GM21786 (cell line): ENCODE data around the gene KRT78.
"Not testable (repeated sequence)": the region's sequence is repeated elsewhere in the genome, so short reads cannot be mapped to it uniquely, and the experiment has no call there.

Experiments used
- ATAC-seq: cut with Tn5 transposase; IDR thresholded peaks from one replicate; pipeline ENCODE4 v1.9.1; 2021; ENCODE audit not compliant: unreplicated experiment

The KRT78 gene, protein sequence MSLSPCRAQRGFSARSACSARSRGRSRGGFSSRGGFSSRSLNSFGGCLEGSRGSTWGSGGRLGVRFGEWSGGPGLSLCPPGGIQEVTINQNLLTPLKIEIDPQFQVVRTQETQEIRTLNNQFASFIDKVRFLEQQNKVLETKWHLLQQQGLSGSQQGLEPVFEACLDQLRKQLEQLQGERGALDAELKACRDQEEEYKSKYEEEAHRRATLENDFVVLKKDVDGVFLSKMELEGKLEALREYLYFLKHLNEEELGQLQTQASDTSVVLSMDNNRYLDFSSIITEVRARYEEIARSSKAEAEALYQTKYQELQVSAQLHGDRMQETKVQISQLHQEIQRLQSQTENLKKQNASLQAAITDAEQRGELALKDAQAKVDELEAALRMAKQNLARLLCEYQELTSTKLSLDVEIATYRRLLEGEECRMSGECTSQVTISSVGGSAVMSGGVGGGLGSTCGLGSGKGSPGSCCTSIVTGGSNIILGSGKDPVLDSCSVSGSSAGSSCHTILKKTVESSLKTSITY

DNA sequence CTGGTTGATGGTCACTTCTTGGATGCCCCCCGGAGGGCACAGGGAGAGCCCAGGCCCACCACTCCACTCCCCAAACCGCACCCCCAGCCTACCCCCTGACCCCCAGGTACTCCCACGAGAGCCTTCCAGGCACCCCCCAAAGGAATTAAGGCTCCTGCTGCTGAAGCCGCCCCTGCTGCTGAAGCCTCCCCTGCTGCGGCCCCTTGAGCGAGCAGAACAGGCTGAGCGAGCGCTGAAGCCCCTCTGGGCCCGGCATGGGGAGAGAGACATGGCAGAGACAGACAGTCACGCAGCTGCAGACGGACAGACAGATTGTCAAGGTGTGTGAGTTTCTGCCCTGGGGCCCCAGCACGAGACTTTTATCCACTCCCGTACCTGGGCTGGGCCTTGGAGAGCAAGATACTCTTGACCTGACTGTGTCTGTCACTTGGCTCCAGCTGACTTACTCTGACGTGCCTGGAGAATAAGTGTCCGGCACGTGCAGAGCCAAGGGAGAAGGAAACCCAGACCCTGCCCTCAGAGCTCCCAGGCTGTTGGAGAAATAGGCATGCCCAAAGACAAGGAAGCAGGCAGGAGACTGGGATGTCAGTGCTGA lies at the start of gene KRT78:
Gene KRT78 (minus strand): TSS at position 334 of the 595 bp plus-strand sequence. CDS start 64 bp downstream, at position 270.
- no peak for ATAC-seq

DNA sequence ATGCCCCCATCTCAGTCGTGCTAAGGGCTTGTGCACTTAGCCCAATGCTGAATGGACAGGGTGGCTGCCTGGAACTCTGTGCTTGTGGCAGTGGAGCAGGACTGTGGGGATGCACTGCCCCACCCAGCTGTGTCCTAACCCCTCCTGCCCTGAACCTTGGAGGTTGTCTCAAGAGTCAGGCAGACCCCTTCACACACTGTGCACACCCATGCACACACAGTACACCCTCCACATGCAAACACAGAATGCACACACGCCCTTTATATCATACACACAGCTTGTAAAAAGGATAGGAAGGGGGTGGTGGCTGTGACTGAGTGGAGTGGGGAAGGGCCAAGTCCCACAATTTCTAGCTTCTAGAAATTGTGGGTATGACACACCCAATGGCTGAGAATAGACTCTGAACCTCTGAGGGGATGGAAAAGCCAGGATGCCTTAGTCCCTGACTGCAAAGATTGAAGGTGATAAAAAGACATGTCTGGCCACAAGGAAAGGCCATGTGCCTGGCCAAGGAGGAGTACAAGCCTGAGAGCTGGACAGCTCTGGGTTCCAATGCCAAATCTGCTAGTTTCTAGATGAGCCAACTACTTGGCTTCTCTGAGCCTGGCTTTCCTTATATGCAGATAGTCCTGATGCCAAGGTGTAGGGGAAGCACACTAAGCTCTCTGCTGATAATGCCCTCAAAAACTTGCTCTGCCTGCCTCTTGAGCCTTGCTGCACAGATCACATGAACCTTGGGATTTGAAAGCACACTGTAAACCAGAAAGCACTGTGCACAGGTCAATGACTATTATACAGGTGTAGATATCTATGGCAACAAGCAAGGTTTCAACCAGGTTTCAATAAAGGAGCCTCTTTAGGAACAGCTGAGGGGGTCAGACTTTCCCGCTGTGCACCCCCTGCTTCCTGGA lies 47.7 kb upstream of the KRT78 start:
- no peak for ATAC-seq

DNA sequence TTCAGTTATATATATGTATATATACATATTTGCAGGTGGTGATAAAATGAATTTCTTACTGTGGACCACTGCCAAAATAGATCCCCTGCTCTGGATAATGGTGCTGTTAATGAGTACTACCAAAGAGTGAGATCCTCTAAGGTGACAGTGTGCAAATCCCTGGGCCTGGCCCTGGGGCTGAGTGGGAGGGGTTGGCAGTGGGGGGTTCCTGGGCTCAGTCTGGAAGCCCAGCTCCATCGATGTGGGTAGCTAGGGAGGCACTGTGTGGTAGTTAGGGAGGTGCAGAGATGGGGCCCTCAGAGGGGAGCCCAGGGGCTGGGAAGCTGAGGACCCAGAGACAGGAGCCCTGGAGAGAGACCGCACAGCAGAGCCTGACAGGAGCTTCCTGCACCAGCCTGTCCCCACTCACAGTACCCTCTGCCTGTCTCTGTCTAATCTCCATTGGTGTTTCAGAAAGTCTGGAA lies 47.0 kb upstream of the KRT78 start:
- no peak for ATAC-seq

DNA sequence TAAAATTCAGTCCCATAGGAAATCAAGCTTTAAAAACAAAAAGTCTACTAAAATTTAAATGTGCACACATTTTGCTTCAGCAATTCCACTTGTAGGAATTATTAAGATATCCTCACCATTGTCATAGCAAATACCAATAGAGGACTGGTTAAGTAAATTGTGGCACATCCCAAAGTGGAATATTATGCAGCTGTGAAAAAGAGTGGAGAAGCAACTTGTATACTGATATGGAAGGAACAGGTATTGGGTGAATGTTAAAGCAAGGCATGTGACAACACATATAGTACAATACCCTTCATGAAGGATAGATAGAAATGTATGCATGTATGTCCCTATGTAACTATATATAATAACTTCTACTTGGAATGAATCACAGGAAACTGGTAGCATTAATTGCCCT lies 44.2 kb upstream of the KRT78 start:
- no peak for ATAC-seq

DNA sequence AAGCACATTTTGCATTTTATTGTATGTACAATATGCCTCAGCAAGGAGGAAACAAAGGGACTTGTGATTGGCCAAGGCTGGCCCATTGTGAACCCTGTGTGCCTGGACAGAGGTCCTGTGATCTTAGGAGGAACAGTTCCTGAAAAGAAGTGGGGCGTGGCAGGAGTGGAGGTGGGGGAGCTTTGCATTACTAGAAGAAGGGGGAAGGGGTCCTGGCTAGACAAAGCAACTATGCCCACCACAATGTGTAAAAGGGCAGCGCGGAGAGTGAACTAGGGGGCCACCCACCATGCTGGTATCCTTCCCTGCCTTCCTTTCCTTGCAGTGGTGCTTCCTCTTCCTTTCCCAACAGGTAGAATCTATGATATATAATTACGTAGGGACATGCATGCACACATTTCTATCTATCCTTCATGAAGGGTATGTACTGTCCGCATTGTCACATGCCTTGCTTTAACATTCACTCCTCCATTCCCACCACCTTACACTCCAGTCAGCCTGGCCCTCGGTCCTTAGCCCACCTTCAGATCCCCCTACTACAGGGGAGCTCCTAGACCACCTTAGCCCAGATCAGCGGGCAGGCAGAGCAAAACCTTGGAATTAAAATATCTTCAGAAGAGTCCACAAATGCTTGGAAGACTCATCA lies 43.5 kb upstream of the KRT78 start:
- no peak for ATAC-seq

DNA sequence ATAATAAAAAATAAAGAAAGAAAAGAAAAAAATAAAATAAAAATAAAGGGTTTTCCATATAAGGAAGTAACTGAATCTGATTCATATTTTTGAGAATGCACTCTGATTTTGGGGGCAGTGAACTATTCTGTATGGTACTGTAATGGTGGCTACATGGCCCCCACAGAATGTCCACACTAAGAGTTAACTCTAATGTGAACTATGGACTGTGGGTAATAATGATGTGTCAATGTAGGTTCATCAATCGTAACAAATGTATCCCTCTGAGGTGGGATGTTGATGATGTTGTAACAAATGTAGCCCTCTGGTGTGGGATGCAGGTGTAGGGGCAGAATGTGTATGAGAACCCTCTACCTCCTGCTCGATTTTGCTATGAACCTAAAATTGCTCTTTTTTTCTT lies 42.2 kb upstream of the KRT78 start:
- no peak for ATAC-seq

DNA sequence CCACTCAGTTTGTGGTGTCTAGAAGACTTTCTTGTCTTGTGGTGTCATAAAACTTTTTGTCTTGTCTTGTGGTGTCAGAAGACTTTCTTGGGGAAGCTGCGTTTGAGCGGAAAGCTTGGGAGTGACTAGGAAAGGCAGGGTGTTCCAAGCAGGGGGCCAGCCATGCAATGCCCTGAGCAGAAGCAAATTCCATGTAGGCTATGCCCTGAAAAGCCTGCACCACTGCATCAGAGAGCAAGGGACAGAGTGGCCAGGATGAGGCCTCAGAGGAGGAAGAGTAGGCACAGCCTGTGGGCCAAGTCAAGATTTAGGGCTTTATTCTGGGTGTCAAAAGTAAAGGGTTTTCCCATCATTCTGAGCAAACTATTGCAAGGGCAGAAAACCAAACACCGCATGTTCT lies 41.6 kb upstream of the KRT78 start:
- ATAC-seq = no peak

DNA sequence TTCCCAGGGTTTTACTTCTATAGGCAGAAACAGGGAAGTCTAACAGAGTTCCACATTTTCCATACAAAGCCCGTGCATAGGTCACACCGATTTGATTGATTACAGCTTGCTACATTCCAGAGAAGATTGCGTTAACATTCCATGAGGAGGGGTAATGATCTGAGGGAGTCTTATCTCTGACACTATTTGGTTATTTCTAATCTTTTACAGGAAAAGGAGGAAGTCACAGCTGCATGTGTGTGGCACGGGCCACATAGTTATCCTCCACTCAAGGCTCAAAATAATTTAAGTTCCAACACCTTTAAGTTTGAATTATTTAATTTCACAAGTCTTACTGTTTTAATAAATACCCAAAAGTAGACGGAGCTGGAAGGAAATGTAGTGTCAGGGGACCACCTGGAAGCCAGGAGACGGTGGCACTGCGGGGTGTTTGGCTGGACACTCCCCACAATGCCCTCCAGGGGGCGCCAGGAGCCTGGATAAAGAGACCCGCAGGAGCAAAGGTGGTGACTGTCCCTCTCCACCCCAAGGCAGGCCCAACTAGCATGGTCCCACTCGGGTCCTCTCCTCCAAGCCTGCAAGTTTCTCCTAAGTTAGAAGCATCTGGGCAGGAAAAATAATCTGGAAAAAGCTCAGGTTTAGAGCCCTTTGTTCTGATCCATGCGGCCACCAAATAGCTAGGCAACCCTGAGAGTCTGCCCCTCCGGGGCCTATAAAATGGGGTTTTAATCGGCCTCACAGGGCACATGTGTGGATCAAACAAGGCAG lies 35.9 kb upstream of the KRT78 start:
- ATAC-seq = no peak

DNA sequence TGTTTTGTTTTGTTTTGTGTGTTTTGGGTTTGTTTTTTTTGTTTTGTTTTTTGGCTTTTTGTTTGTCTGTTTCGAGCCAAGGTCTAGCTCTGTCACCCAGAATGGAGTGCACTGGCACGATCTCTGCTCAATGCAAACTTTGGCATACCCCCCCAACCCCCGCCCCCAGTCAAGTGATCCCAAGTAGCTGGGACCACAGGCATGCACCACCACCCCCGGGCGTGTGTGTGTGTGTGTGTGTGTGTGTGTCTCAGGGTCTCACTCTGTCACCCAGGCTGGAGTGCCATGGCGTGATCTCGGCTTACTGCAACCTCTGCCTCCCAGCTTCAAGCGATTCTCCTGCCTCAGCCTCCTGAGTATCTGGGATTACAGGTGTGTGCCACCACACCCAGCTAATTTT lies 31.7 kb upstream of the KRT78 start:
- not testable (repeated sequence) for ATAC-seq

DNA sequence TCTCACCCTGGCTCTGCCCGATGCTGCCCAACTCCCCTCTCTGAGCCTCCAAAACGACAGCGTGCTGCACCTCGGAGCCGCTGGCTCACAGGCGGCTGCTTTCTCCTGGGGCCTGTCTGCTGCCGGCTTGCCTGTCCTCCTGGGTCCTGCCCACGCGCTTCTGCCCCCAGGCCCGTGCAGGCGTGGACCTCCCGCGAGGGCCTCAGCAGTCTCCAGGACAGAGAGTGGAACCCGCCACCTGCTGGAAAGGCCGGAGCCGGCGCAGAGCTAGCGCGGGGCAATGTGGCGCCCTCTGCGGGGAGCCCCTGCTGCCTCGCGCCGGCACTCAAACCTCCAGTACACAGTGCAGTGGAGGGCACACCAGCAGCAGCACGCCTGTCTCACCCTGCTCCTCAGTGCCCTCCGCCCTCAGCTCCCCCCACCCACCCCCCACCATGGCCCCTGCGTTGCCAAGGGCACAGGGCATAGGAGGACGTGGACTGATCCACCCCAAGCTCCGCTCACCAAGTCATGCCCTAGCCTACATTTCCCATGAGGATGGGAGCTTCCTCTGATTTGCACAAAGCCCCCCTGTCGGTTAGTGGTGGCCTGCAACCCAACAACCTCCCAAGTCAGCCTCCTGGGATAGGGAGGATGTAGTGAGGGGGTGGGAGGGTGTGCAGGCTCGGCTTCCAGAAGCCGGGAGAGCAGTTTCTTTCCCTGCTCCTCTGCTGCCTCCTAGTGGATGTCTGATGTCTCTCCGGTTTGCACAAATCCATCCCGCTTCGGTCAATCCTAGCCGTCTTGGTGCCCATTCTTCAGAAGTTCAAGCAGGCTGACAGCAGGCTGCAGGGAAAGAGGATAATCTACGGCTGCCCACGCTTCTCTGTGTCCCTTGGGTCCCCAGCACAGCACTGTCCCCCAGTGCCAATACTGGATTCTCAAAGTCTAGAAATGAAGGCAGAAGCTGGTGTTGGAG lies 30.9 kb upstream of the KRT78 start:
- no peak for ATAC-seq

DNA sequence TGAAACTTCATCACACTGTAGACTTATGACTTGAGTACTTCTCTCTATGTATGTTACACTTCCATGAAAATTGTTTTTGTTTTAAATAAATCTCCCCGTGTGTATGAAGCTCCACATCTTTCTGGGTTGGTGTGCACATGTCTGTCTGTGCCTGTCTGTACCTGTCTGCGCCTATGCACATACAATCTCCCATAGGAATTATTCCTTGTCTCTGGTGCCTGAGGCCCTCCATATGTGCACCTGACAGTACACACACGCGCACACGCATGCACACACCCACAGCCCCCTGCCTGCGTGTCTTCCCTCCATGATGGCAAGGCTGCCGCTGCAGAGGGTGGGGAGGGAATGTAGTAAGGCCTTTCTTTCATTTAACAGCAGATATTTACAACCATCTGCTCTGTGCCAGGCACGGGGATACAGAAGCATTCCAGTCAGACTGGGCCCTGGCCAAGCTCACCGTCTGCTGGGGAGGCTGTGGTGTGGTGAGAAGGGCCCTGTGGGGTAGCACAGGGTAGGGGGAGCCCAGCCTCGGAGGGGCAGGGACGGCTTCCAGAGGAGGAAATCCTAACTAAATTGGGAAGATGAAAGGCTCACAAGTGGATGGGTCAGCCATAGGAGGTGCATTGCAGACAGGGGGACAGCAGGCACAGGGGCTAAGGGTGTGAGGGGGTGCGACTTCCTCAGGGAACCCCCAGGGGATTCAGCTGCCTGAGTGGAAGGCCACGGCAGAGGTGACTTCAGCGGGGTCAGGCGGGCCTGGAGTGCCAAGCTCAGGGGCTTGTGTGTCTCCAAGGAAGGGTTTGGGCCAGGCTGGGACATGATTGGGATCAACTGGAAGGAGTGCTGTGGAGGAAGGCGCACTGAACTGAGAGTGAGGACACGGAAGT lies 30.0 kb upstream of the KRT78 start:
- ATAC-seq = no peak

DNA sequence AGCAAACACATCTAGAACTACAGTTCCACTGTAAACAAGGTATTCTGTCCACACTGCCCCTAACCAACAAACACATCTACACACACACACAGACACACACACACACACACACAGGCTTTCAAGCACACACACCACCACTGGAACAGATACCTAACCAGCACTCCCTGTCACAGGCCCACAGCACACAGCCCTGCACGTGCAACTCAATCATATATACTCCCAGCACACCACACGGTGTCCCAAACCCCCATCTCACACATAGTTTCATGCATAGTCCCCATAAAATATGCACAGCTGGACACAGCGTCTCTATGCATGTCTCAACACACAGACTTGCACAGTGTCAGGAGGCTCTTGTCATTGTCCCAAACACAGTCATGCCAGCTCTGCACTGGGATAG lies 28.4 kb upstream of the KRT78 start:
- ATAC-seq = no peak

DNA sequence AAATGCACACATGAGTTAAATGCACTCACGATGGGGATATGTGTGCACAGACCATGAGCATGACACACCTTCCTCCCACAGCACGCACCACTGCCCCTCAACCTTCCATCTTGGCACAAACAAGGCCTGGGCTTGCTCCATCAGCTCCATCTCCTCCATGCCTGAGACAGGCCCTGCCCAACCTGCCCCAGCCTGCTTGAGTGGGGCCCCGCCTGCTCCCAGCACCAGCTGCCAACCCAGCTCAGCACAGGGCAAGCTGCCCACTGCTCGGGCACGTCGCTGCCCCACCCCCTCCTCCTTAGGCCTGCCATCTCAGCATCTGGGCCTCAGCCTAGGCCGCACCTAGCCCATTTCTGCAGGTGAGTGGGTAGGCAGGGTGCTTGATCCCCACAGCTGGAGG lies 27.6 kb upstream of the KRT78 start:
- no peak for ATAC-seq

DNA sequence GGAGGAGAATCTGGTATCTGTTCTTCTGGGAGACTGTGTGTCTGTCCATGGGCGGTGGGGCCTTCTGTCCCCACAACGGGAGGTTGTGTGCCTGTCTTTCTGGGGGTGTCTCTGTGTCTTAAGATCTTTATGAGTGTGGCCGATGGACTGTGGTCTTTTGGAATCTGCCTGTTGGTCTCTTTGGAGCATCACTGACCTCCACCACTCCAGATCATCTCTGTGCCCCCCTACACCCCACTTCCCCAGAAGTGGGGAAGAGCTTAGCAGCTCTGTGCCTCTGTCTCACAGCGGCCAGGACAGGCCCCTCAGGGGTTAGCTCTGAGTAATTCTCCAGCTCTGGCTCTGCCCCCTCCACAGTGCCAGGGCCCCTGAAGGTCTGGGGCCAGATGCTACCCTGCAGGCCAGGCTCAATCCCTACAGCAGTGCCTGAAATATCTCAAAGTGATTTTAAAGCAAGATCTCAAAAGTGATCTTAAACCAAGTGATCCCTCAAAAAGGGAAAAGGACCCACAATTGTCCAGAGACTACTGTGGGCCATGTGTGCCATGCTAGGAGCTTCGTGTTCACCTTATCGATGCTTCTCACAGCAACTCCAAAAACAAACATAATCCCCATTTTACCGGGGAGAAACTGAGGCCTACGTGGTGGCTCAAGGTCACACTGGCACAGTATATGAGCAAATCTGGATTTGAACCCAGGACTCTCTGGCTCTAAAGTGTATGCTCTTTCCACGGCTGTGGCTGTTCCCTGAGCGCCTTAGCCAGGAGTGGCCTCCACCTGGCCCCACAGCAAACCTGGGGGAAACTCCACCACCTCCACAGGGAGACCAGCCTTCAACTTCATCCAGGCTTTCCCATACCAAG lies 26.0 kb upstream of the KRT78 start:
- ATAC-seq = no peak

DNA sequence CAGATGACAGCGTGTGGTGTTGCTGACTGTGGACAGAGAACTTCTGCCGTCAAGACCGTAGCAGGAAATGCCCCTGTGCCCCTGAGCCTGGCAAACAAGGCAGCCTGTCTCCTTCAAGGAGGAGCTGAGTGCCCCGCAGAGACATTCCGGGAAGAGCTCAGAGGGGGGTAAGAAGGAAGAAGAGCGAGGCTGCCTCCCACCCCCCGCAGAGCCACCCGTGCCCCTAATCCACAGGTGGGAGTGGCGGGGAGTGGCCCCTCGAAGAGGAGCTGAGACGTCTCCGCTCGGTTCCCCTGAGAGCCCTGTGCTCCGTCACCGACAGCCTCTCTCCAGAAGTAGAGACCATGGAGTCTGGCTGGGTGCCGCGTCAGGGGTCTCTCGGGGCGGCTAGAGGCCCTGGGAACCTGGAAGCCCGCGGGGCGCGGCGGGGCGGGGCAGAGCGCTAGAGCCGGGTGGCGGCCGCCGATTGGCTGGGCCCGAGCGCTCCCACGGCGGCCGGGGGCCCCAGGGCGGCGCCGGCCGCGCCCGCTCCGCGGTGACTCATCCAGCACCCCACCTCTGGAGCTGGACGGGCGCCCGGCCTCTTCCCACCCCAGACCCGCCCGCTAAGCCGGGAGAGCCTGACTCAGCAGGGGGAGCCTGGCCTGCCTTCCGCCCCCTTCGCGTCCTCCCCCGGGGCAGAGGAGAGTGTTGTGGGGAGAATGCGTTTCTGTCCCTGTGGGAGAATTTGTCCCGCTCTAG lies 25.2 kb upstream of the KRT78 start:
- no peak for ATAC-seq

DNA sequence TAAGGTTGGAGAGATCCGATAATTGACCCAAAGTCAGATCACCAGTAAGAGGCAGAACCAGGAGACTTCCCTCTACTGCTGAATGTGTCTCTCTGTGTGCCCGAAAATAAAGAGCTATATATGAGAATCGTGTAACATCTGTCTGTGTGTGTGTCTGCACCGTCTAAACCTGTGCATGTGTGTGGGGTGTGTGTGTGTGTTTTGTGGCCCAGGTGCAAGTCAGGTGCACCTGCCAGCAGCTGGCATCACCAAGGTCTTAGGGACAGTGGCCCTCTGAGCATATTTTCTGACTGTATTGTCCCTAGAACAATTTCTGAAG lies 24.7 kb upstream of the KRT78 start:
- no peak for ATAC-seq
